ENCODE data around the gene RAPGEF6. TPM values are rescaled to one million over a fixed set of nuclear protein-coding genes. Genes with fewer than 3 reads are reported as not detected.

The RAPGEF6 gene
- total RNA-seq, 1 donor from 2014 or later, result 16.9 TPM

DNA sequence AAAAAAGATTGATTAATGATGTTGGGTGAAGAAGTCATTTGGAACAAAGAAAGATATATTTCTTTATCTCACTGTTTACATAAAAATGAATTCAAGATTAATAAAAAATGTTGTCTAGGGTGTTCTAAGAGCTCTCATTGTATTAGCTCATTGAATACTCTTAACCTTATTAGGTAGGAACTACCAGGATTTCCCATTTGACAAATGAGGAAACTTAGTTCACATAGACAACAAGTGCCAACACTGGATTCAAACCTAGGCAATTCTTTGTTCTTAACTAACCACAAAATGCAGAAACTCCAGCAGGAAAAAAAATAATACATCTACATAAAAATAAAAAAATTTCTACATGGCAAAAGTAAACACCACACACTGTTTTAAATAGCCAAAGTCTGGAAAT is 175.8 kb downstream of the RAPGEF6 start:
- no peak for DNase-seq (ENCODE audit: low spot score)
- Mint-ChIP-seq H3K36me3 (ENCODE audit: low read depth, unreplicated experiment) (no peaks in the 10 kb centered on the region), H3K4me1 (ENCODE audit: unreplicated experiment) (peaks cover 21% of the 10 kb centered on the region), H3K9me3 (ENCODE audit: unreplicated experiment) (no peaks in the 10 kb centered on the region), H3K4me3 (ENCODE audit: unreplicated experiment) (no peak overlapping the region), H3K27ac (ENCODE audit: unreplicated experiment) (no peak overlapping the region), H3K27me3 (ENCODE audit: unreplicated experiment) (no peaks in the 10 kb centered on the region)
- TF ChIP-seq, protein P1, sequence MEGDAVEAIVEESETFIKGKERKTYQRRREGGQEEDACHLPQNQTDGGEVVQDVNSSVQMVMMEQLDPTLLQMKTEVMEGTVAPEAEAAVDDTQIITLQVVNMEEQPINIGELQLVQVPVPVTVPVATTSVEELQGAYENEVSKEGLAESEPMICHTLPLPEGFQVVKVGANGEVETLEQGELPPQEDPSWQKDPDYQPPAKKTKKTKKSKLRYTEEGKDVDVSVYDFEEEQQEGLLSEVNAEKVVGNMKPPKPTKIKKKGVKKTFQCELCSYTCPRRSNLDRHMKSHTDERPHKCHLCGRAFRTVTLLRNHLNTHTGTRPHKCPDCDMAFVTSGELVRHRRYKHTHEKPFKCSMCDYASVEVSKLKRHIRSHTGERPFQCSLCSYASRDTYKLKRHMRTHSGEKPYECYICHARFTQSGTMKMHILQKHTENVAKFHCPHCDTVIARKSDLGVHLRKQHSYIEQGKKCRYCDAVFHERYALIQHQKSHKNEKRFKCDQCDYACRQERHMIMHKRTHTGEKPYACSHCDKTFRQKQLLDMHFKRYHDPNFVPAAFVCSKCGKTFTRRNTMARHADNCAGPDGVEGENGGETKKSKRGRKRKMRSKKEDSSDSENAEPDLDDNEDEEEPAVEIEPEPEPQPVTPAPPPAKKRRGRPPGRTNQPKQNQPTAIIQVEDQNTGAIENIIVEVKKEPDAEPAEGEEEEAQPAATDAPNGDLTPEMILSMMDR (IDR thresholded peaks at IDR 0.05; ENCODE audit: unreplicated experiment), result no peak

DNA sequence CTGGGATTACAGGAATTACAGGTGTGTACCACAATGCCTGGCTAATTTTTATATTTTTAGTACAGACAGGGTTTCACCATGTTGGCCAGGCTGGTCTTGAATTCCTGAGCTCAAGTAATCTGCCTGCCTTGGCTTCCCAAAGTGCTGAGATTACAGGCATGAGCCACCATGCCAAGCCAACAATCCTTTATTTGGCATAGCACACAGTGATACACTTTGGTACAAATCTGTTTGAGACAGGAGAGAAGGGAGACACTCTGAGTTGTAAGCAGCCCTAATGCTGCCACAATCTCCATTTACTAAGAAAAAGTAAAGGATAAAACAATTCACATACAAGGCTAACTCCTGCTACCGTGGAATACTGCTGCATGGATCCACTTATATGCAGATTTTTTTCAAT is 177.8 kb downstream of the RAPGEF6 start:
- Mint-ChIP-seq H3K27ac (ENCODE audit: unreplicated experiment) (no peak overlapping the region), H3K27me3 (ENCODE audit: unreplicated experiment) (no peaks in the 10 kb centered on the region), H3K36me3 (ENCODE audit: low read depth, unreplicated experiment) (no peaks in the 10 kb centered on the region), H3K9me3 (ENCODE audit: unreplicated experiment) (no peaks in the 10 kb centered on the region), H3K4me1 (ENCODE audit: unreplicated experiment) (peaks cover 12% of the 10 kb centered on the region), H3K4me3 (ENCODE audit: unreplicated experiment) (no peak overlapping the region)
- TF ChIP-seq, protein P1 (IDR thresholded peaks at IDR 0.05; ENCODE audit: unreplicated experiment), result no peak
- no peak for DNase-seq (ENCODE audit: low spot score)

DNA sequence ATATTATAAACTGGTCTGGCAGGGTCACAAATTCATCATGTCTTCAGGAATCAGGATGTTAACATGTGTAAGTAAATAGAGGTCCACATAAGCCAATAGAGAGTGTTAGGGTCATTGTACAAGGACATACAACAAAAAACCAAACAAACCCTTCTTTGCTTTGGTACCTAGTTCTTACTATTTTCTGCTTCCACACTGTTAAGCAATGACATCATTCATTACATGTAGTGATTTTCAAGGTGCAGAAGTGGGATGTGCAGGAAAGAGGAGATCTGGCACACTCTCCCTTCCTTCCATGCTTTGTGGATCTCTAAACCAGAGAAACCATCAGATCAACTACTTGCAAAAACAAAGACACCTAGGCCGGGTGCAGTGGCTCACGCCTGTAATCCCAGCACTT is 184.1 kb downstream of the RAPGEF6 start:
- H3K4me1 Mint-ChIP-seq (ENCODE audit: unreplicated experiment), result no peaks in the 10 kb centered on the region

DNA sequence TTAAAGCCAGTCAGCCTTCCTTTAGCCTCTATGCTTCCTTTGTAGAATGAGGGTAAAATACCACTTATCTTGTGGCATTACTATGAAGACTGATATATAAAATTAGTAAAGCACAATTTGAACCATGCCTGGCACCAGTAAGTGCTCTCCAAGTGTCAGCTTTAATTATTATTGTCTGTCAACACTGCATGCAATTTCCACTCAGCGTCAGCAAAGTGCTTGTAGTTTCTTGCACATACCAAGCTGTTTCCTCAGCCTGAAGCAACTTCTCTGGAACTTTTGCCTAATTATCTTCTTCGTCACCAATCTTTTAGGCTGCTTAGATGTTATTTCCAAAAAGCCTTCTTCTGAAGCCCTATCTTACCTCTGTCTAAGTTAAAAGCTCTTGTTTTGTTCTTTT is 193.8 kb downstream of the RAPGEF6 start:
- Mint-ChIP-seq H3K9me3 (ENCODE audit: unreplicated experiment) (no peaks in the 10 kb centered on the region), H3K27me3 (ENCODE audit: unreplicated experiment) (peaks cover 1% of the 10 kb centered on the region), H3K4me1 (ENCODE audit: unreplicated experiment) (no peaks in the 10 kb centered on the region), H3K36me3 (ENCODE audit: low read depth, unreplicated experiment) (peaks cover 12% of the 10 kb centered on the region), H3K4me3 (ENCODE audit: unreplicated experiment) (no peak overlapping the region), H3K27ac (ENCODE audit: unreplicated experiment) (no peak overlapping the region)
- TF ChIP-seq, protein P1 (IDR thresholded peaks at IDR 0.05; ENCODE audit: unreplicated experiment), result no peak
- DNase-seq (ENCODE audit: low spot score), result no peak

More for the DNA sequence above, 184.1 kb downstream of the RAPGEF6 start:
- TF ChIP-seq, protein P1 (IDR thresholded peaks at IDR 0.05; ENCODE audit: unreplicated experiment), result no peak
- H3K4me3 Mint-ChIP-seq (ENCODE audit: unreplicated experiment), result no peak overlapping the region
- no peaks in the 10 kb centered on the region for H3K9me3 Mint-ChIP-seq (ENCODE audit: unreplicated experiment)
- H3K27me3 Mint-ChIP-seq (ENCODE audit: unreplicated experiment), result no peaks in the 10 kb centered on the region
- no peaks in the 10 kb centered on the region for H3K36me3 Mint-ChIP-seq (ENCODE audit: low read depth, unreplicated experiment)
- no peak for DNase-seq (ENCODE audit: low spot score)
- no peak overlapping the region for H3K27ac Mint-ChIP-seq (ENCODE audit: unreplicated experiment)

DNA sequence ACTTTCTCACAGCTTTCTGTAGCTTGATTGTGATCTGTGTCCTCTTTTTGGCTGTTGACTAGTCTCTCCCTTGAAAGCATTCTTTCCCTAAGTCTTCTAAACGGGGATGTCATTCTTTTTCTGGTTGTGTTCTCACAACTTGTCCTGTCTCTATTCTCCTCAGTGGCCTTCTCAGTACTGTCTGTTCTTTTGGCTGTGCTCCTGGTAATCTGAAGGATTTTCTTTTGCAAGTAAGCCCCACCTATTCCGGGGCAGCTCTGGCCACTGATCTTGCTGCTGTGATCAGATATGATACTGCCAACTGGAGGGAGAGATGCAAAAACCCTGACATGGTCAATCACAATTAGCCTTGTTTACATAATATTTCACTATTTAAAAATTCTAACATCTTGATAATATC is 198.9 kb downstream of the RAPGEF6 start:
- Mint-ChIP-seq H3K9me3 (ENCODE audit: unreplicated experiment) (no peaks in the 10 kb centered on the region), H3K36me3 (ENCODE audit: low read depth, unreplicated experiment) (peaks cover 12% of the 10 kb centered on the region), H3K27me3 (ENCODE audit: unreplicated experiment) (peaks cover 1% of the 10 kb centered on the region), H3K27ac (ENCODE audit: unreplicated experiment) (no peak overlapping the region), H3K4me1 (ENCODE audit: unreplicated experiment) (no peaks in the 10 kb centered on the region), H3K4me3 (ENCODE audit: unreplicated experiment) (no peak overlapping the region)
- TF ChIP-seq, protein P1 (IDR thresholded peaks at IDR 0.05; ENCODE audit: unreplicated experiment), result no peak
- no peak for DNase-seq (ENCODE audit: low spot score)

Measured in endothelial cell (in vitro differentiated cells).